Type B pancreatic cell (in vitro differentiated cells): ENCODE results near the gene CAPN5. TPM values are rescaled to one million over a fixed set of nuclear protein-coding genes. Genes with fewer than 3 reads are reported as not detected.

ENCODE experiments used
- DNase-seq: peaks from one replicate; pipeline ENCODE4 v3.0.0; 2021; ENCODE audit warnings: mixed read lengths; ENCODE audit not compliant: unreplicated experiment; ENCODE audit errors: extremely low spot score
- H3K27ac Mint-ChIP-seq: 2 replicates; pipeline ENCODE4 v1.8.0; 2021; ENCODE audit warnings: mild to moderate bottlenecking, mixed read lengths
- H3K27me3 Mint-ChIP-seq: 2 replicates; pipeline ENCODE4 v1.8.0; 2021; ENCODE audit warnings: mixed read lengths
- H3K36me3 Mint-ChIP-seq: 2 replicates; pipeline ENCODE4 v1.8.0; 2021; ENCODE audit warnings: mixed read lengths
- H3K4me1 Mint-ChIP-seq: one replicate; pipeline ENCODE4 v1.8.0; 2021; ENCODE audit warnings: mixed read lengths; ENCODE audit not compliant: unreplicated experiment
- H3K4me3 Mint-ChIP-seq: 2 replicates; pipeline ENCODE4 v1.8.0; 2021; ENCODE audit warnings: mild to moderate bottlenecking, mixed read lengths
- H3K9me3 Mint-ChIP-seq: 2 replicates; pipeline ENCODE4 v1.8.0; 2021; ENCODE audit warnings: mixed read lengths
- total RNA-seq: library from RNA; stranded (reverse); gene quantifications from 2 replicates; pipeline ENCODE4 v1.2.1, GENCODE V29; 2021; ENCODE audit warnings: low replicate concordance
- TF ChIP-seq, protein P1 (sequence below): fragments of 200-600 bp; sonication (generic); conservative IDR thresholded peaks from 2 replicates; pipeline ENCODE4 v1.5.0; 2021; ENCODE audit warnings: antibody characterized with exemption, mild to moderate bottlenecking

Gene CAPN5
- total RNA-seq, 1 donor from 2014 or later = 18.8 TPM

DNA sequence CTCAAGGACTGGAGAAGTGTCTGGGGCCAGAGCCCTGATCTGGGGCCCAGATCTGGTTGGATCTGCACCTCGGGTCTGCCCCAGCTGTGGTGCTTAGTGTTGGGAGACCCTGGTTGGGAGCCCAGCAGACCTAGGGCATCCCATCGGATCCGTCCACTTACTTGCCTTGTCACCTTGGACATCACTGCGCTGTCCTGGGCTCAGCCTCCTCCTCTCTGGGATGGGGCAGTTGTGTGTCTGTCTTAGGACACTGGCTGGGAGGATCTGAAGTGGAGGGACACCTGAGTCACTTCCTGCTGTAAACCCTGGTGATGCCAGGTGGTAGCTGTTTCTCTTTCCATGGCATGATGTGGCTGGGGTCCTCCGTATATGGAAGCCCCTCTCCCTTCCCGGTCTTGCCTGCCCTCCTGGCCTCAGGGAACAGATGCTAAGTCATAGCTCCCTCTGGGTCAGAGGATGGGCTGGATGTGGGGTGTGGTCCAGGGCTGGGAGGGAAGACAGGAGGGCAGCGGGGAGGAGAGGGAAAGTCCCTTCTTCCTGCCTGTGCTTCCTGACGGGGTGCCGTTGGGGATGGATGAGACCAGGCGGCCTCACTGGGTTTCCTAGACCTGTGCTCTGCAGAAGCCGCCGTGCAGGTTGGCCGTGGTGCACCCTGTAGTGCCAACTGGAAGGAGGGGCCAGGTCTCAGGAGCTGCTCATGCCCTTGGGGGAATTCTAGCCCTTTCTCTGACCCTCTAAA lies 23.8 kb downstream of the CAPN5 start:
- TF ChIP-seq, protein P1, sequence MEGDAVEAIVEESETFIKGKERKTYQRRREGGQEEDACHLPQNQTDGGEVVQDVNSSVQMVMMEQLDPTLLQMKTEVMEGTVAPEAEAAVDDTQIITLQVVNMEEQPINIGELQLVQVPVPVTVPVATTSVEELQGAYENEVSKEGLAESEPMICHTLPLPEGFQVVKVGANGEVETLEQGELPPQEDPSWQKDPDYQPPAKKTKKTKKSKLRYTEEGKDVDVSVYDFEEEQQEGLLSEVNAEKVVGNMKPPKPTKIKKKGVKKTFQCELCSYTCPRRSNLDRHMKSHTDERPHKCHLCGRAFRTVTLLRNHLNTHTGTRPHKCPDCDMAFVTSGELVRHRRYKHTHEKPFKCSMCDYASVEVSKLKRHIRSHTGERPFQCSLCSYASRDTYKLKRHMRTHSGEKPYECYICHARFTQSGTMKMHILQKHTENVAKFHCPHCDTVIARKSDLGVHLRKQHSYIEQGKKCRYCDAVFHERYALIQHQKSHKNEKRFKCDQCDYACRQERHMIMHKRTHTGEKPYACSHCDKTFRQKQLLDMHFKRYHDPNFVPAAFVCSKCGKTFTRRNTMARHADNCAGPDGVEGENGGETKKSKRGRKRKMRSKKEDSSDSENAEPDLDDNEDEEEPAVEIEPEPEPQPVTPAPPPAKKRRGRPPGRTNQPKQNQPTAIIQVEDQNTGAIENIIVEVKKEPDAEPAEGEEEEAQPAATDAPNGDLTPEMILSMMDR = no peak
- no peaks in the 10 kb centered on the region for H3K27me3 Mint-ChIP-seq
- peak overlapping the region; percentile 79 for H3K27ac Mint-ChIP-seq
- H3K4me3 Mint-ChIP-seq = no peak overlapping the region
- H3K4me1 Mint-ChIP-seq = peaks cover 5% of the 10 kb centered on the region
- no peaks in the 10 kb centered on the region for H3K9me3 Mint-ChIP-seq
- no peak for DNase-seq
- H3K36me3 Mint-ChIP-seq = no peaks in the 10 kb centered on the region

DNA sequence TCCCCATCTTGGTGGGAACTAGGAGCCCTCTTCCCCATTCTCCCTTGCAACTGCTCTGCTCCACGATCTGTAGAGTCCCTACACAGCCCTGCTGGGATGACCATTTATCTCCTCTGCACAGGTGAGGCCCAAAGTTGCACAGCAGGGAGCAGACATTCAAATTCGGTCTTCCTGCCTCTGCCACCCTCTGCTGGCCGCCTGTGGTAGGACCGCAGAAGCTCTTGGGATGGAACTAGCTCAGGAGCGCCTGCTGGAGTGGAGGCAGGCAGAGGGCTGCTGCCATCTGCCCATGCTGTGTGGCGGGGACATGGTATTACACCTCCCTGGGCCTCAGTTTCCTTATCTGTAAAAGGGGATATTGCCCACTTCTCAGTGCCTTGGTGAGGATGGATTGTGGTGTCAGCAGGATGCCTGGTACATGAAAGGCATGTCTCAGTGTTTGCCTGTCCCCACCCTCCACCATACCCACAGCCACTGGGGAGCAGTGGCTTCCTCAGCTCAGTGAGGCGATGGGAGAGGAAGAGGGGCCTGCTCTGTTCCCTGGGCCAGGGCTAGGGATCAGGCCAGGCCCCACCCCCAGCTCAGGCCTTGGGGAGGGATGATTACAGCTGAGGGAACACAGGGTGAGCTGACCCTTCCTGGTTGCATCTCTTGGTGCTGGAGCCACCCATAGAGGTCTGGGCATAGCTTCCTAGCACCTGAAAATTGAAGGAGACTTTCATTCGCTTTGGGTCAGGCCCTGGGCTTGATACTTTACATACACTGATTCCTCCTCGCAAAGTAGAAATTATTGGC lies 24.6 kb downstream of the CAPN5 start:
- Mint-ChIP-seq H3K4me1 (peaks cover 5% of the 10 kb centered on the region), H3K27me3 (no peaks in the 10 kb centered on the region), H3K9me3 (no peaks in the 10 kb centered on the region), H3K27ac (peak overlapping the region; percentile 79), H3K4me3 (peak overlapping the region; percentile 64), H3K36me3 (no peaks in the 10 kb centered on the region)
- TF ChIP-seq, protein P1 = peak; percentile 91
- no peak for DNase-seq

DNA sequence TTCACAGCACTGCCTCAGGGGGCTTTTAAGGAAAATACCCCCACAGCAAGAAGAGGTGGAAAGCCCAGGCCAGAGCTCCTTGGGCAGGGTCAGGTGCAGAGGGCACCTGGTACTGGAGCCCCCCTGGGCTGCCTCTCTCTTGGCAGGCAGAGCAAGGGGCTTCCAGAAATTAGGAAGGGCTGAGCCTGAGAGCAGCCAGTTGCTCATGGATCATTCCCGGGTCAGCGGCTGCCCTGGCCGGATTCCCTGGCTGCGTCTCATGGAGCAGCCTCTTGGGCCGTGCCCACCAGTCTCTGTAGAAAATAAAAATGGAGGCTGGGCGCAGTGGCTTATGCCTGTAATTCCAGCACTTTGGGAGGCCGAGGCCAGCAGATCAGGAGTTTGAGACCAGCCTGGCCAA lies 25.6 kb downstream of the CAPN5 start:
- Mint-ChIP-seq H3K9me3 (no peaks in the 10 kb centered on the region), H3K36me3 (no peaks in the 10 kb centered on the region), H3K27me3 (no peaks in the 10 kb centered on the region), H3K27ac (no peak overlapping the region), H3K4me3 (no peak overlapping the region), H3K4me1 (peaks cover 5% of the 10 kb centered on the region)
- no peak for DNase-seq
- TF ChIP-seq, protein P1 = no peak

DNA sequence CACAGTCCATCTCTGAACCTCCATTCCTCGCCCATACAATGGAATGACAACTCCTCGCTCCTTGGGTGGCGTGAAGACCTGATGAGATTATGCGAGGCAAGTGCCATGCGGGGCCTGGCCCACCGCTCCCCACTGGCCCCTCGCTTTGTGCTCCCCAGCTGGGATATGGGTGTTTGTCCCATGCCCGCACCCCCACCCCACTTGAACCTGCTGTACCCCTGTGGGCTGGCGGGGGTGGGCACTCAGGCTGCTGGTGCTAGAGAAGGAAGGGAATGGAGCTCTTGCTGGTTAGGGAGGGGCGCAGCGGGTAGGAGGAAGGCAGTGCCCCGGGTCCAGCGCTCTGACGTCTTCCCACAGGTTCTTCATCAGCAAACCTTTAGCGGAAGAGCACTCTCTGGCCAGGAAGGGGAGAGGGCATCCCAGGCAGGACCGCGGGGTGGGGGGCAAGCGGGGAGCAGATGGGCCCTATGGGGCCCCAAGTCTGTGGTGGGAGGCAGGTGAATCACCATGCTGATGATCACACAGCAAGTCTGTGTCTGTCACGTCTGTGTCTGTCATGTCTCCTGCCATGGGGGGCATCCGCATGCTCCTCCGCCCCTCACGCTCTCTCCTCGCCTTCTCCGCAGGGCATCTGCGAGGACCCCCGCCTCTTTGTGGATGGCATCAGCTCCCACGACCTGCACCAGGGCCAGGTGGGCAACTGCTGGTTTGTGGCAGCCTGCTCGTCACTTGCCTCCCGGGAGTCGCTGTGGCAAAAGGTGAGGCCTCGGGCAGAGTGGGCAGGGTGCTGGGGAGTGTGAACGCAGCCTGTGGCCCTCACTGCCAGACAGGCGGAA lies 26.5 kb downstream of the CAPN5 start:
- no peak overlapping the region for H3K4me3 Mint-ChIP-seq
- H3K36me3 Mint-ChIP-seq = no peaks in the 10 kb centered on the region
- DNase-seq = no peak
- H3K27me3 Mint-ChIP-seq = no peaks in the 10 kb centered on the region
- peaks cover 5% of the 10 kb centered on the region for H3K4me1 Mint-ChIP-seq
- H3K9me3 Mint-ChIP-seq = no peaks in the 10 kb centered on the region
- H3K27ac Mint-ChIP-seq = no peak overlapping the region
- TF ChIP-seq, protein P1 = no peak

DNA sequence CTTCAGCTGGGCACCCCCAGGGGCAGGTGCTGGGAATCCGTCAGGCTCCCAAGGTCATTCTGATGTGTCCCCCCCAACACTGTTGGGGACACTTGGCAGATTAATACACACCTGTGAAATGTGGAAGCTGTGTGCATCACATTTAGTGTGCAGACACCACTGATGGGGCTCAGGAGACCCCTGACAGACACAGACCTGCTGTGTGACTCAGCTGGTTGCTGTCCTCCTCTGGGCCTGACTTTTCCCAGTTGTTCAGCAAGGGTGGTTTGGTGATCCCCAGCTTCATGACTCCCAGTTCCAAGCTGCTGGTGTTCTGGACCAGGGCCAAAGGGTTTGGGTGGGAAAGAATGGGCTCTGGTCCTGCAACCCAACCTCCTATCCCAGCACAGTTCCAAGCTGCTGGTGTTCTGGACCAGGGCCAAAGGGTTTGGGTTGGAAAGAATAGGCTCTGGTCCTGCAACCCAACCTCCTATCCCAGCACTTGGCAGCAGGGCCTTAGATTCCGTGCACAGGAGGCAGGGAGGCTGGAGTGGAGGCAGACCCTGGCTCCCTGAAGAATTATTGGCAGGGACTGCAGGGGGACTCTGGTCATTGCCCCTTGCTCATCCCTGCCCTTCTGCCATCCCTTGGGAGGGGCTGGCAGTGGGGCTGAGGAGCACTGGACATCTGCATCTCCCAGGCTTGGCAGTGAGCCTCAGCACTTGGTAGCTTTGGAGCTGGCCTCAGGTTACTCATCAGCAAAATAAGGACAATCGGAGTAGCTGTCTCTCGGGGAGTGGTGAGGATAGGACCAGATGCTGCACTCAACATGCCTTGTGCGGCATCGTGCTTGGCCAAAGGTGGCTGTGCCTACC lies 27.4 kb downstream of the CAPN5 start:
- Mint-ChIP-seq H3K9me3 (no peaks in the 10 kb centered on the region), H3K27ac (no peak overlapping the region), H3K4me3 (no peak overlapping the region), H3K27me3 (no peaks in the 10 kb centered on the region), H3K36me3 (no peaks in the 10 kb centered on the region), H3K4me1 (peaks cover 5% of the 10 kb centered on the region)
- no peak for DNase-seq
- TF ChIP-seq, protein P1 = no peak
